GM10266 (cell line): ENCODE results near the gene NKX2-1.
A peak's percentile ranks its signal among the peaks of the same experiment; 100 is the strongest.
"Not testable (repeated sequence)": the region's sequence is repeated elsewhere in the genome, so short reads cannot be mapped to it uniquely, and the experiment has no call there.

Experiments
- DNase-seq: peaks from one replicate; pipeline ENCODE4 v3.0.0; 2012; ENCODE audit errors: extremely low spot score
- CTCF ChIP-seq: IDR thresholded peaks from 2 replicates; pipeline ENCODE4 v1.5.1; 2012; ENCODE audit warnings: mild to moderate bottlenecking, low read depth; ENCODE audit not compliant: control insufficient read depth, insufficient read depth; ENCODE audit errors: missing control alignments

The NKX2-1 gene

DNA sequence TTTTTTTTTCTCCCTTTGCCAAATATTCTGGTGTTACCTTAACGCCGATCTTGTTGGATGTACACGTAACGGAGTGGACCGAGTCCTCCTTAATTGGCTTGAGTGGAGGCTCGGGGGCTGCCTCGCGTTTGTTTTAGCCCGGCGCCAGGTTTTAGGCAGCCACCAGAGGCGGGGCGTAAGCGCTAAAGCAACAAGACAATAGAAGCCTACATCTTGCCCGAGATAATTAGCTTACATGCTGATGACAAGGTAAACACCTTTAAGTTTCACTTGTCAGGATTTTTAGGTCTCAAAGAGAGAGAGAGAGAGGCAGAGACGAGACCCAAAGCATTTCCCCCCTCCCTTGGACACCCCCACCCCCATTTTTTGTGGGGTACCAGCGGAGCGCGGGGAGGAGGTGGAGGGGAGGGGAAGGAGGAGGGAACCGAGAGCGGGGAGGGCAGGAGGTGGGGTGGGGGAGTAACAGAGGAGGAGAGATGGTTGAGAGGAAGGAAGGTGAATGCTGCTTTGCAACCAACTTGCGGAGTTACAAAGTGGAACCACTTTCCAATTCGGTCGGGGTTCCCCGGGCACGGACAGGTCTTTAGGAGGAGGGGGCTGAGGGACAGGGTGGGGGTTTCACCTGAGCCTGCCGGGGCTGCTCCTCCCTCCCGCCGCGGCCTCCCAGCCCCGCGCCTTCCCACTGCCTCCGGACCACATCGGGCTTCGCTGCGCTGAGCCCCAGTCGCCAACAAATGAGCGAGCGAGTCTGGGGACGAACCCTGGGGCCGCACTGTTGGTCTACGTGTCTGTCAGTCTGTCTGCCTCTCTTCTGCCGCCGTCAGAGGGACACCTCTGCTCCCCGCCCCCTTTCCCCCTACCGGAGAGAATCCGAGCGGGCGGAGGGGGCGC, at the start of gene NKX2-1:
Gene NKX2-1, minus strand, starts transcription at position 802 of the 891 bp plus-strand sequence. Its CDS starts 103 bp downstream, at position 699.
- DNase-seq, result peak; percentile 44
- TF ChIP-seq CTCF, result no peak

DNA sequence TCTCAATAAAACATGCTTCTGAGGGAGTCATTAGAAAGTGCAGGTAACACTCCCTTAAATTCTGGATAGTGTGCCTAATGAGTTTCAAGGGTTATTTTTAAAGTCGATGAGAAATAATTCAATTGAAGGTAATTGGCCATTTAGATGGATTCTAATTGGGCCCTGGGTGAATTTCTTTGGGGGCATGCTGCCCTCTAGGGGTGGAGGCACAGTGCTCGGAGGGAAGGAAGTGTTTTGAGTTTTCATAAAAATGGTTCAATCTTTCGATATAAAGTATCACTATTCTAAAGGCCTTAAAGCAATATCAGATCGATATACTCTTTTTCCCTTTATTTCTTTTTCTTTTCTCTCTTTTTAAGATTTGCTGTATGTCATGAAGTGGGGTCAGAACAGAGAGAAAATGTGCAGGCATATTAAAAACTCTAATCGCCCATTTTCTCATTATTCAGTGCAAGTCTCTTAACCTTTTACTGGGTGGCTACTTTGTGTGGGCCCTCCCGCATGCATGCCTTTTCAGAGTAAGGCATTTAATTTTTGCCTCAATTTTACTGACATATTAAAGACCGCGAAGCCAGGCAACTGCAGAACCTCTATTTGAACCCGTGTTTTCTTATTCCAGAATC, 36.9 kb upstream of the NKX2-1 start:
- TF ChIP-seq CTCF, result peak; percentile 75
- DNase-seq, result peak; percentile 57

DNA sequence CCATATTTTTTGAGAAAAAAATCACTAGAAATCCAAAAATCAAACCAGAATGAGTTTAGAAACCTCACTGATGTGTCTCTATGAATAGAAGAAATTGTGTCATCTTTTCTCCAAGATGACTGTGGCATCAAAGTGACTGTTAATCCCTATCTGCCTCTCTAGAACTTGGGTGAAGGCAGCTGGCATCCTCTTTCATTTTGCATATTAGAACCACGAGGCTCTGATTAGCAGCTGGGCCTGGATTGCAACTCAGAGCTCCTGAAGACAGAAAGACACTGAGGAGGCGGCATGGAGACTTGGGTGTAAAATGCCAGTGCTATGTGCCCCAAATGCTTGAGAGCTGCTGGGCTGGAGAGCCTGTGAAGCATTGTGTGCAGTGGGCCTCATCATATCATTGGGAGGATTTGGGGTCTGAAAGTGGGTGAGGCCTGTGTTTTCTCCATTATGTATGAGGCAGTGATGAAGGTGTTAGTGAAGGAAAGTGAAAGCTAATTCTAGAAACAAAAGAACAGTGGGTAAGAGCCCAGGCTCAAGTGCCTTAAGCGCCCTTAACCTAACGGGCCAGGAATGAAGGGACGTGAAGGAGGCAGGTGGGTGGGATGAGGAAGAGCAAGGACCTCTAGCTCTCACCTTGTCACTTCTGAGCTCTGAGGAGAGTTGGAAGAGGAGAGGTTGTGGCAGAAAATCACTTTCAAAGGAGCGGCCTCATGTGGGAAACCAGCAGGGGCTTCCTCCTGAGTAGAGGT, 36.1 kb upstream of the NKX2-1 start:
- no peak for TF ChIP-seq CTCF
- no peak for DNase-seq

- peak; percentile 19 for DNase-seq
- TF ChIP-seq CTCF, result peak; percentile 49
These were observed 33.7 kb upstream of the NKX2-1 start for GRCh38 chr14:36553656-36554260.

DNA sequence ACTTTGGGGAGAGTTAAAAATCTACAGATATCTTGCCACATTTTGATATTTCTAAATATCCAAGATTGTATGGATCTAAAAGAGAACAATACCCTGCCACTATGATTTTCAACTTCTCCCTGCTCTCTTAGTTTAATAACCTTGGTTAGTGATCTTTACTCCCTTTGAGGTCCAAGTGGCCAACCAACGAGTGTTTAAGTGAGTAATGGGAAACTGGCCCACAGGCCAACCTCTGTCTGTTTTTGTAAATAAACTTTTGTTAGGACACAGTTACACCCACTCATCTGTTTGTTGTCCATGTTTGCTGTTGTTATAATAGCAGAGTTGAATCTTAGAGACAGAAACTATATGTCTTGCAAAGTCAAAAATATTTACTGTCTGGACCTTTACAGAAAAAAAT, 30.9 kb upstream of the NKX2-1 start:
- DNase-seq, result no peak
- no peak for TF ChIP-seq CTCF

DNA sequence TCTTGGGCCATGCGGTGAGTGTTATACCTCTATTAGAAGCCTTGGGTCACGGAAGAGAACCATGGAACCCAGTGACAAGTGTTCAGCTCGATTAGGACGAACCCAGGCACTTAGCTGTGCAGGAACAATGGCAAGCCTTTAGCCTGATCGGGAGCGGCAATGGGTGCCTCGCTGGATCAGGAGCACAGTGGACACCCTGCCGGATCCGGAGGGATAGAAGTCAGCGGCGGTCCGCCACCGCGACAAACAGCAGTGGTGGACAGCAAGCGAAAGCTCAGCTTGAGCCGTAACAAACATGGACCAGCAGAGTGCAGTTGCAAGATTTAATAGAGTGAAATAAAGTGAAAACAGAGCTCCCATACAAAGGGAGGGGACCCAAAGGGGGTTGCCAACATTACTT, 24.2 kb upstream of the NKX2-1 start:
- not testable (repeated sequence) for DNase-seq

DNA sequence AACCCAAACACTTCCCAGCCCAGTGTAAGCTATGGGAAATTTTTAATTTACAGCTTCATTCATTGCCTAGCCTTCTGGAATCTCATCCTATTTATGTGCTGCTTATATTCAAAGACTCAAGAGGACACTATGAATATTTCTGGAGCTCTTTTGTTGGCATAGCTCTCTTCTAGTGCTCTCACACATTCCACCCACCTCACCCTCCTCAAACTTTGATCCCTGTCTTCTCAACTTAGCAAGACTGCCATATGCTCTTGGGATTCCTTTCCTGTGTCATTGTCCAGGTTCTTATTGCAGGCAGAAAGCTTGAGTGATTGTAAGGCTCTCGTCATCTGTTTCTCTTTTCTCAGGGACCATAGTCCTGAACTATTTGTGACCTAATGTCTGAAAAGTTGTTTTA, 18.0 kb upstream of the NKX2-1 start:
- no peak for DNase-seq
- no peak for TF ChIP-seq CTCF
